ENCODE data around the gene SMAD3.

GRCh38 chr15:67100801-67101581, 35.6 kb downstream of the SMAD3 start:
- TF ChIP-seq CTCF (IDR thresholded peaks at IDR 0.05) (no peak), EZH2 (IDR thresholded peaks at IDR 0.05; ENCODE audit: borderline replicate concordance, insufficient read depth, low read depth, low read length, poor library complexity, severe bottlenecking) (no peak)
